OCI-LY1 (cell line): Measurements from ENCODE around the gene SYNE2.

Experiments used
- H2AFZ ChIP-seq: fragments of 200-600 bp; sonication (generic), shearing (Covaris generic); 2 replicates; pipeline ENCODE4 v1.6.0; 2014; ENCODE audit warnings: antibody characterized with exemption, mild to moderate bottlenecking, low read length
- H3F3A ChIP-seq: fragments of 200-600 bp; sonication (generic), shearing (Covaris generic); 2 replicates; pipeline ENCODE4 v1.6.0; 2014; ENCODE audit warnings: mild to moderate bottlenecking, antibody characterized with exemption, low read length, moderate library complexity; ENCODE audit not compliant: insufficient read depth
- H3K27ac ChIP-seq: fragments of 200-600 bp; sonication (generic); 2 replicates; pipeline ENCODE4 v1.5.1; 2014; ENCODE audit warnings: low read length, mixed run types, mild to moderate bottlenecking, low read depth; ENCODE audit not compliant: poor library complexity, severe bottlenecking
- H3K27me3 ChIP-seq: fragments of 200-600 bp; sonication (generic); 2 replicates; pipeline ENCODE4 v1.6.0; 2014; ENCODE audit warnings: antibody characterized with exemption, mild to moderate bottlenecking, low read length, moderate library complexity; ENCODE audit not compliant: insufficient read depth
- H3K36me3 ChIP-seq: fragments of 200-600 bp; sonication (generic); 2 replicates; pipeline ENCODE4 v1.6.1; 2014; ENCODE audit warnings: mild to moderate bottlenecking, antibody characterized with exemption, low read length, moderate library complexity, mixed read lengths; ENCODE audit not compliant: insufficient read depth
- H3K4me1 ChIP-seq: fragments of 200-600 bp; sonication (generic); 2 replicates; pipeline ENCODE4 v1.5.1; 2014; ENCODE audit warnings: mild to moderate bottlenecking, low read length, moderate library complexity; ENCODE audit not compliant: insufficient read depth, severe bottlenecking
- H3K4me2 ChIP-seq: fragments of 200-600 bp; sonication (generic), shearing (Covaris generic); 2 replicates; pipeline ENCODE4 v1.6.1; 2014; ENCODE audit warnings: low read length
- H3K4me3 ChIP-seq: fragments of 200-600 bp; sonication (generic); 2 replicates; pipeline ENCODE4 v1.5.1; 2014; ENCODE audit warnings: low read length, low read depth, mild to moderate bottlenecking, mixed read lengths; ENCODE audit not compliant: poor library complexity, severe bottlenecking
- H3K79me2 ChIP-seq: fragments of 200-600 bp; shearing (Covaris generic); 2 replicates; pipeline ENCODE4 v1.6.1; 2016; ENCODE audit warnings: mixed run types, low read length, mixed read lengths; ENCODE audit not compliant: insufficient read depth
- H3K9ac ChIP-seq: fragments of 200-600 bp; sonication (generic), shearing (Covaris generic); 2 replicates; pipeline ENCODE4 v1.6.1; 2014; ENCODE audit warnings: mild to moderate bottlenecking, low read length, mixed read lengths
- H3K9me2 ChIP-seq: fragments of 200-600 bp; sonication (generic), shearing (Covaris generic); 2 replicates; pipeline ENCODE4 v1.6.1; 2014; ENCODE audit warnings: low read depth, mild to moderate bottlenecking, low read length, mixed read lengths
- H3K9me3 ChIP-seq: fragments of 200-600 bp; shearing (Covaris generic); 2 replicates; pipeline ENCODE4 v1.6.1; 2014; ENCODE audit warnings: low read length, mixed read lengths
- H4K20me1 ChIP-seq: fragments of 200-600 bp; sonication (generic), shearing (Covaris generic); 2 replicates; pipeline ENCODE4 v1.6.0; 2016; ENCODE audit warnings: mild to moderate bottlenecking, low read length; ENCODE audit not compliant: insufficient read depth
- EZH2 ChIP-seq: fragments of 200-600 bp; sonication (generic), shearing (Covaris generic); IDR thresholded peaks from 2 replicates; pipeline ENCODE4 v1.8.0; 2017; ENCODE audit warnings: borderline replicate concordance, mixed run types, mild to moderate bottlenecking, antibody characterized with exemption, low read length, moderate library complexity, mixed read lengths
- TF ChIP-seq, protein P1 (sequence below): fragments of 200-600 bp; sonication (generic), shearing (Covaris generic); IDR thresholded peaks from 2 replicates; pipeline ENCODE4 v1.5.1; 2017; ENCODE audit warnings: mild to moderate bottlenecking, antibody characterized with exemption, low read length, moderate library complexity, mixed read lengths

Gene SYNE2

DNA sequence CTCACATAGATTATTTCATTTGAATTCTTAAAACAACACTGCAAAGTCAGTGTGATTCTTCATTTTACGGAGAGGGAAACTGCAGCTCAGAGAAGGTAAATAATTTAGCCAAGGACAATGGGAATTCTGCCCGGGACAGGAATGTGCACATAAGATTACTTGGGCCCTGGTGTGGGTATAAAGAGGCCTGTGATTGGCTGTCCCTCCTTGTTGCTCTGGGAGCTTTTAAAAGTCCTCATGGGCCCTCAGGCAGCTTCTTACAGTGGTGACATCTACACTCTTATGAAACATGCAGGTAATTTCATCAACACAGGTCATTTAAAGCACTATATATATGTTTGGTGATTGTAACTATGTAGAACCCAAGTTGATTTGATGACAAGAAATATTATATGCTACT is 341.0 kb downstream of the SYNE2 start:
- H3K4me3 ChIP-seq: no peak overlapping the region
- TF ChIP-seq, protein P1, sequence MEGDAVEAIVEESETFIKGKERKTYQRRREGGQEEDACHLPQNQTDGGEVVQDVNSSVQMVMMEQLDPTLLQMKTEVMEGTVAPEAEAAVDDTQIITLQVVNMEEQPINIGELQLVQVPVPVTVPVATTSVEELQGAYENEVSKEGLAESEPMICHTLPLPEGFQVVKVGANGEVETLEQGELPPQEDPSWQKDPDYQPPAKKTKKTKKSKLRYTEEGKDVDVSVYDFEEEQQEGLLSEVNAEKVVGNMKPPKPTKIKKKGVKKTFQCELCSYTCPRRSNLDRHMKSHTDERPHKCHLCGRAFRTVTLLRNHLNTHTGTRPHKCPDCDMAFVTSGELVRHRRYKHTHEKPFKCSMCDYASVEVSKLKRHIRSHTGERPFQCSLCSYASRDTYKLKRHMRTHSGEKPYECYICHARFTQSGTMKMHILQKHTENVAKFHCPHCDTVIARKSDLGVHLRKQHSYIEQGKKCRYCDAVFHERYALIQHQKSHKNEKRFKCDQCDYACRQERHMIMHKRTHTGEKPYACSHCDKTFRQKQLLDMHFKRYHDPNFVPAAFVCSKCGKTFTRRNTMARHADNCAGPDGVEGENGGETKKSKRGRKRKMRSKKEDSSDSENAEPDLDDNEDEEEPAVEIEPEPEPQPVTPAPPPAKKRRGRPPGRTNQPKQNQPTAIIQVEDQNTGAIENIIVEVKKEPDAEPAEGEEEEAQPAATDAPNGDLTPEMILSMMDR: no peak
- TF ChIP-seq EZH2: no peak
- H3K79me2 ChIP-seq: no peaks in the 10 kb centered on the region
- no peaks in the 10 kb centered on the region for H3K9me3 ChIP-seq
- no peak overlapping the region for H2AFZ ChIP-seq
- peaks cover 52% of the 10 kb centered on the region for H3K4me1 ChIP-seq
- no peaks in the 10 kb centered on the region for H3K9me2 ChIP-seq
- no peak overlapping the region; the same call in 1 of the 2 replicates for H3K9ac ChIP-seq
- no peaks in the 10 kb centered on the region for H3F3A ChIP-seq
- no peaks in the 10 kb centered on the region for H3K27me3 ChIP-seq
- H3K27ac ChIP-seq: peak overlapping the region; percentile 100
- peaks cover 44% of the 10 kb centered on the region for H3K36me3 ChIP-seq
- H4K20me1 ChIP-seq: no peaks in the 10 kb centered on the region
- no peak overlapping the region for H3K4me2 ChIP-seq

DNA sequence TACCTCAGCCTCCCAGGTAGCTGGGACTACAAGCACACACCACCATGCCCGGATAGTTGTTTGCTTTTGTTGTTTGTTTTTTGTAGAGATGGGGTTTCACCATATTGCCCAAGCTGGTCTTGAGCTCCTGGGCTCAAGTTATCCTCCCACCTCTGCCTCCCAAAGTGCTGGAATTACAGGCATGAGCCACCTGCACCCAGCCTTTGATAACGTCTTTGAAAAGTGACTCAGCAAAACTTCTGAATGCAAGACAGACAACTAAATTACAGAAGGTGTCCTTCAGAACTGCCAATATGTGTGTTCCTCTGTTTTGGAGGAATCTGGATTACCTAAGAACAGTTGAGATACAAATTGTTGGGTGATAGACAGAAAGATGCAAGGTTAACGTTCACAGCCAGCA is 341.6 kb downstream of the SYNE2 start:
- peaks cover 58% of the 10 kb centered on the region for H3K4me1 ChIP-seq
- H3K4me2 ChIP-seq: peak overlapping the region; percentile 84; the same call in 1 of the 2 replicates
- H4K20me1 ChIP-seq: no peaks in the 10 kb centered on the region
- H3K27ac ChIP-seq: peak overlapping the region; percentile 100
- no peaks in the 10 kb centered on the region for H3K27me3 ChIP-seq
- H3K9me2 ChIP-seq: no peaks in the 10 kb centered on the region
- peak overlapping the region; percentile 69; the same call in 1 of the 2 replicates for H3K9ac ChIP-seq
- no peak overlapping the region for H3K4me3 ChIP-seq
- H3F3A ChIP-seq: no peaks in the 10 kb centered on the region
- H3K9me3 ChIP-seq: no peaks in the 10 kb centered on the region
- H3K79me2 ChIP-seq: no peaks in the 10 kb centered on the region
- TF ChIP-seq EZH2: no peak
- TF ChIP-seq, protein P1: no peak
- no peak overlapping the region for H2AFZ ChIP-seq
- H3K36me3 ChIP-seq: peaks cover 38% of the 10 kb centered on the region

GRCh38 chr14:64195199-64195598 is 342.4 kb downstream of the SYNE2 start:
- no peaks in the 10 kb centered on the region for H4K20me1 ChIP-seq
- peak overlapping the region; percentile 100 for H3K27ac ChIP-seq
- peaks cover 66% of the 10 kb centered on the region for H3K4me1 ChIP-seq
- no peaks in the 10 kb centered on the region for H3K9me3 ChIP-seq
- no peaks in the 10 kb centered on the region for H3K79me2 ChIP-seq
- TF ChIP-seq, protein P1: no peak
- TF ChIP-seq EZH2: no peak
- peak overlapping the region; percentile 84 for H3K4me2 ChIP-seq
- no peaks in the 10 kb centered on the region for H3K9me2 ChIP-seq
- H3K36me3 ChIP-seq: peaks cover 30% of the 10 kb centered on the region
- no peak overlapping the region for H2AFZ ChIP-seq
- H3K4me3 ChIP-seq: peak overlapping the region; percentile 23
- H3F3A ChIP-seq: no peaks in the 10 kb centered on the region
- H3K9ac ChIP-seq: peak overlapping the region; percentile 69
- no peaks in the 10 kb centered on the region for H3K27me3 ChIP-seq
